ENCODE data around the gene KLC1.

The KLC1 gene

DNA sequence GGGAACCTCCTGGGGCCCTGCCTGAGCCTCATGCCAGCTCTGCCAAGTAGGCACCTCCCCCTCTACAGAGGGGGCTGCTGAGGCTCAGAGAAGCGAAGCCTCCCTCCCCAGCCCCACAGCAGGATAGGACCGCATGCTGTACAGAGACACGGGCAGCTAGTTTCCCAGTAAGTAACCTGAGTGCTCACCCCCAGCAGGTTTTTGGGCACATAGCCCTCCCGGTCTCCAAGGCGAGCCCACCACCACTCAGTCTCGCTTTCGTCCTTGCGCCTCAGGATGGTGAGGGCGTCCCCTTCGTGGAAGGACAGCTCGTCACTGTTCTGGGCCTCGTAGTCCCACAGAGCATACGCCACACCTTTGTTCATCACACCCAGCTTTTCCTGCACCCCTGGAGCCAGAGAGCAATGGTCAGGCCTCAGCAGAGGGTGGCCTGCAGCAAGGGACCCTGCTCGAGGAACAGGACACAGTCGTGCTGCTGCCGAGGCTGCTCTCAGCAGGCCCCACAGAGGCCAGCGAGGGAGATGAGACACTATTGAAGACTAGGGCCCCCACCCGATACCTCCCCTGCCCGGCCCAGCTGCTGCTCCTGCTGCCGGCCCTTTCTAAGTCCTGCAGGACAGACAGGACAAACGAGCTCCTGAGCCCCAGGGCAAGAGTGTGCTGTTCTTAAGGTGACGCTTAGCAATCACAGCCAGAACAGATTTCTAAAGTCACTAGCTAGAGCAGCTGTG lies 107.0 kb downstream of the KLC1 start:
- Histone ChIP-seq H3K4me1 (ENCODE audit: control insufficient read depth, insufficient read depth, low read length) (peaks cover 4% of the 10 kb centered on the region), H3K9me3 (ENCODE audit: control insufficient read depth, low read length) (no peaks in the 10 kb centered on the region), H3K36me3 (ENCODE audit: control insufficient read depth, insufficient read depth, low read length, severe bottlenecking) (peaks cover 28% of the 10 kb centered on the region), H3K27me3 (replicated peaks; ENCODE audit: control insufficient read depth, insufficient read depth, low read length) (no peaks in the 10 kb centered on the region), H3K9ac (ENCODE audit: low read length) (no peak overlapping the region), H3K4me3 (ENCODE audit: low read length) (no peak overlapping the region)
- DNase-seq (ENCODE audit: low read depth): no peak

- H3K9me3 ChIP-seq (ENCODE audit: control insufficient read depth, low read length): no peaks in the 10 kb centered on the region
- H3K27me3 ChIP-seq (replicated peaks; ENCODE audit: control insufficient read depth, insufficient read depth, low read length): no peaks in the 10 kb centered on the region
- H3K4me3 ChIP-seq (ENCODE audit: low read length): no peak overlapping the region
- no peak overlapping the region for H3K9ac ChIP-seq (ENCODE audit: low read length)
- H3K36me3 ChIP-seq (ENCODE audit: control insufficient read depth, insufficient read depth, low read length, severe bottlenecking): peaks cover 25% of the 10 kb centered on the region
- DNase-seq (ENCODE audit: low read depth): no peak
- peaks cover 4% of the 10 kb centered on the region for H3K4me1 ChIP-seq (ENCODE audit: control insufficient read depth, insufficient read depth, low read length)
These were observed 107.8 kb downstream of the KLC1 start for GRCh38 chr14:103736546-103737431.

DNA sequence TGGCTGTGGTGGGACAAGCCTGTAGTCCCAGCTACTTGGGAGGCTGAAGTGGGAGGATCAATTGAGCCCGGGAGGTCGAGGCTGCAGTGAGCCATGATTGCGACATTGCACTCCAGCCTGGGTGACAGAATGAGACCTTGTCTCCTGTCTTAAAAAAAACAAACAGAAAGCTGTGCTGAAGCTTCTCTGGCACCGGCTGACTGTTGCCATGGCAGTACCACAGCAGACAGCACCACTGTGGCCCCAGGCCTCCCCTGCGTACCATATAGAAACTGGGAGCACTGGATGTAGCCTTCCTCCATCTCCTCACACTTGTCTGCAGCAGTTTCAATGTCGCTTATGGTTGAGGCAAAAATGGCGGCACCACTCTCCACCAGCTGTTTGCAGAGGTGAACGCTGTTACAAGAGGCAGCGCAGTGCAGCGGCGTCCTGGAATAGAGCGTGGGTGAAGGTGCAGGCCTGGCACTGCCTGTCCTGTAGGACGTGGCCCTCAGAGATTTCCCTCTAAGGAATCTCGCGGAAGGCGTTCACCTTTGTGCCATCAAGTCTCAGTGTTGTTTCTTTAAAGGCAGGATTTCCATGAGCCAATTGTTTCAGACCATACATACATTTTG lies 108.5 kb downstream of the KLC1 start:
- no peak for DNase-seq (ENCODE audit: low read depth)
- H3K27me3 ChIP-seq (replicated peaks; ENCODE audit: control insufficient read depth, insufficient read depth, low read length): no peaks in the 10 kb centered on the region
- no peak overlapping the region for H3K9ac ChIP-seq (ENCODE audit: low read length)
- H3K9me3 ChIP-seq (ENCODE audit: control insufficient read depth, low read length): no peaks in the 10 kb centered on the region
- peaks cover 20% of the 10 kb centered on the region for H3K36me3 ChIP-seq (ENCODE audit: control insufficient read depth, insufficient read depth, low read length, severe bottlenecking)
- H3K4me3 ChIP-seq (ENCODE audit: low read length): no peak overlapping the region
- H3K4me1 ChIP-seq (ENCODE audit: control insufficient read depth, insufficient read depth, low read length): peaks cover 4% of the 10 kb centered on the region

DNA sequence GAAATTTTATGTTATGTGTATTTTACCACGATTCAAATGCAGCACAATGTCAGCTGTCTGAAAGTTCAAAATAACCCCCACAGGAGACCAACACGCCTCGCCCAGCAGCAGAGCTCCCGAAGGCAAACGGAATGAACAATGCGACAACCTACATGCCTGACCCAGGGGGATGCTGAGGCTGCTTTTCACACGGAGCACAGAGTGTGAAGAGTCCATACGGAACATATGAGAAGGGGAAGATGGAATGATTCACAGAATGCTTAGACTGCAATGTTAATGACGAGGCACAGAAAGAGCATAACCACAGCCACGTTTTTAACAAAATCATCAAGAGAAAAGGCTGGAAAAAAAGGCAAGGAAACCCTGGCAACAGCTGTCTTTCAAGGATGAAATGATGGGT lies 109.2 kb downstream of the KLC1 start:
- H3K27me3 ChIP-seq (replicated peaks; ENCODE audit: control insufficient read depth, insufficient read depth, low read length): no peaks in the 10 kb centered on the region
- no peak overlapping the region for H3K4me3 ChIP-seq (ENCODE audit: low read length)
- peaks cover 4% of the 10 kb centered on the region for H3K4me1 ChIP-seq (ENCODE audit: control insufficient read depth, insufficient read depth, low read length)
- no peak overlapping the region for H3K9ac ChIP-seq (ENCODE audit: low read length)
- H3K9me3 ChIP-seq (ENCODE audit: control insufficient read depth, low read length): no peaks in the 10 kb centered on the region
- H3K36me3 ChIP-seq (ENCODE audit: control insufficient read depth, insufficient read depth, low read length, severe bottlenecking): peaks cover 13% of the 10 kb centered on the region
- DNase-seq (ENCODE audit: low read depth): no peak

DNA sequence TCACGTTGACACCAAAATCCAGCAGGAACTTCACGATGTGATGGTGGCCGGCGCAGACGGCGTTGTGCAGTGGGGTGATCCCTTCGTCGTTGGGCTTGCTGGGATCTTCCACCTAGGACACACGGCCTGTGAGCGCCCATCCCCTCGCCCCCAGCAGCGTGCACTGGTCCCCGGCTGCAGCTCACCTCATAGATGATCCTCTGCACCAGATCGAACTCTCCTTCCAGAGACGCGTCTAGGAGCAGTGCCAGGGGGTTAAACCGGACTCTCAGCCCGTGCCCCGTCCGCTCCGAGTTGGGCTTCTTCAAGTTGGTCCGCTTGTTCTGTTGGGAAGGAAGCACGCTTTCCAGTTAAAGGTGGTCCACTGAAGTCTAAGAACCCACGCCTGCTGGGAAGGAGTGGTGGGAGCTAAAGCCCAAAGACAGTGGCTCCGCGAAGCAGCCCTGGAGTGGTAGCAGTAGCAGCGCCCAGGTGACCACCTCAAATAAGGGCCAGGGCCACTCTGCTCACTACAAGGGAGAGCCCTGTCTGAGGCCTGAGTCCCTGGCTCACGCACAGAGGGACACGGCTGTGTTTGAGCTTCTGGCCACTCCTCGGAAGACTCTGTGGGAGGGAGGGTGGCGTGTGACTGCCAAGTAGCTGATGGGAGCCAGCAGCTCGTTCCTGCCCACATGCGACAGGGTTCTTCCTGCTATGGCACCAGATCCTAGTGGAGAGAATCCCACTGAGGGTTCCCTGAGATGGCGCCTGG lies 109.9 kb downstream of the KLC1 start:
- Histone ChIP-seq H3K9ac (ENCODE audit: low read length) (no peak overlapping the region), H3K9me3 (ENCODE audit: control insufficient read depth, low read length) (no peaks in the 10 kb centered on the region), H3K4me3 (ENCODE audit: low read length) (no peak overlapping the region), H3K36me3 (ENCODE audit: control insufficient read depth, insufficient read depth, low read length, severe bottlenecking) (peaks cover 6% of the 10 kb centered on the region), H3K27me3 (replicated peaks; ENCODE audit: control insufficient read depth, insufficient read depth, low read length) (no peaks in the 10 kb centered on the region), H3K4me1 (ENCODE audit: control insufficient read depth, insufficient read depth, low read length) (peaks cover 4% of the 10 kb centered on the region)
- DNase-seq (ENCODE audit: low read depth): no peak

DNA sequence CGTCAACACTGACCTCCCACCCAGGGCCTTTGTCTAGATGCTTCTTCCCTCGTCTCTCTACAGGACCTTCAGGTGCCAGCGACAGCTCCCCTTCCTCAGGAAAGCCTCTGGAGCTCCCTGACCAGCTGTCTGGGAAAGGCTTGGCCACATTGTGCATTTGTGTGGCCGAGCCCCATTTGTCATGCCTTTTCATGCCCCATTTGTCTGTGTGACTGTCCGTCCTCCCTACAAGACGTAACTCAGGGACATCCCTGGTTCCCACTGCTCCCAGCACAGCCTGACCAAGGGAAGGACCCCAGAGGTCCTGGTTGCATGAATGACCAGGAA lies 110.4 kb downstream of the KLC1 start:
- no peaks in the 10 kb centered on the region for H3K9me3 ChIP-seq (ENCODE audit: control insufficient read depth, low read length)
- DNase-seq (ENCODE audit: low read depth): no peak

DNA sequence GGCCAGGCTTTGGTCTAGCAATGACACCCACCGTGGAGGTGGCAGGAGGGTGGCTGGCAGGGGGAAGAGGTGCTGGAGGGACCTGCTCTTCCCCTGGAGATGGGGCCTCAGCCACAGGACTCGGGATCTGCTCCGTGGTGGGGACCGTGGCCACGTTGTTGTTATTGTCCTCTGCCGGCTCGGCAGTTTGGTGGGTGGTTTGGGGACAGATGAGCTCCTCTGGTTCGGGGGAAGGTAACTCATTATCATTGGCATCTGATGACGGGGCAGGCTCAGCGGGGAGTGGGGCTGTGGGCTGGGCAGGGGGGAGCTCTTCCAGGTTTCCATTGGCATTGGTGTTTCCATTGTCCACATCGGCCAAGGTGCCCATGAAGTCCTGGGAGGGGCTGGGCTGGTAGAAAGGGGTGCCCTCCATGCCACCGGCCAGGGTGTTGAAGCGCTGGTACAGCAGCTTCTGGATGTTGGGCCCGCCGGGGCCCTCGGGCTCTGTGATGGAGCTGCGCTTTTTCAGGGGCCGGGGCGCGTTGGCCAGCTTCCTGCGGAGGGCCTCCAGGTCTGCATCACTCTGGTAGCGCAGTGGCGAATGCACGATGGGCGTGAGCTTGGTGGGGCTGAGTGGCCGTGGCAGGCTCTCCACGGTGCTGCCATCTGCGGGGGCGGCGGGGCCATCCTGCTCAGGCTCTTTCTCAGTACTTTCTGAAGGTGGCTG lies 110.9 kb downstream of the KLC1 start:
- Histone ChIP-seq H3K4me3 (ENCODE audit: low read length) (no peak overlapping the region), H3K27me3 (replicated peaks; ENCODE audit: control insufficient read depth, insufficient read depth, low read length) (no peaks in the 10 kb centered on the region), H3K4me1 (ENCODE audit: control insufficient read depth, insufficient read depth, low read length) (peaks cover 4% of the 10 kb centered on the region), H3K9me3 (ENCODE audit: control insufficient read depth, low read length) (no peaks in the 10 kb centered on the region), H3K9ac (ENCODE audit: low read length) (no peak overlapping the region), H3K36me3 (ENCODE audit: control insufficient read depth, insufficient read depth, low read length, severe bottlenecking) (no peaks in the 10 kb centered on the region)
- DNase-seq (ENCODE audit: low read depth): no peak

More for the DNA sequence above, 110.4 kb downstream of the KLC1 start:
- H3K36me3 ChIP-seq (ENCODE audit: control insufficient read depth, insufficient read depth, low read length, severe bottlenecking): peaks cover under 1% of the 10 kb centered on the region
- H3K4me1 ChIP-seq (ENCODE audit: control insufficient read depth, insufficient read depth, low read length): peaks cover 4% of the 10 kb centered on the region
- H3K9ac ChIP-seq (ENCODE audit: low read length): no peak overlapping the region
- H3K27me3 ChIP-seq (replicated peaks; ENCODE audit: control insufficient read depth, insufficient read depth, low read length): no peaks in the 10 kb centered on the region
- no peak overlapping the region for H3K4me3 ChIP-seq (ENCODE audit: low read length)

GRCh38 chr14:103740991-103741689 lies 112.1 kb downstream of the KLC1 start:
- Histone ChIP-seq H3K36me3 (ENCODE audit: control insufficient read depth, insufficient read depth, low read length, severe bottlenecking) (no peaks in the 10 kb centered on the region), H3K4me1 (ENCODE audit: control insufficient read depth, insufficient read depth, low read length) (peaks cover 4% of the 10 kb centered on the region), H3K4me3 (ENCODE audit: low read length) (no peak overlapping the region), H3K9ac (ENCODE audit: low read length) (no peak overlapping the region), H3K9me3 (ENCODE audit: control insufficient read depth, low read length) (no peaks in the 10 kb centered on the region), H3K27me3 (replicated peaks; ENCODE audit: control insufficient read depth, insufficient read depth, low read length) (no peaks in the 10 kb centered on the region)
- DNase-seq (ENCODE audit: low read depth): peak; percentile 3

DNA sequence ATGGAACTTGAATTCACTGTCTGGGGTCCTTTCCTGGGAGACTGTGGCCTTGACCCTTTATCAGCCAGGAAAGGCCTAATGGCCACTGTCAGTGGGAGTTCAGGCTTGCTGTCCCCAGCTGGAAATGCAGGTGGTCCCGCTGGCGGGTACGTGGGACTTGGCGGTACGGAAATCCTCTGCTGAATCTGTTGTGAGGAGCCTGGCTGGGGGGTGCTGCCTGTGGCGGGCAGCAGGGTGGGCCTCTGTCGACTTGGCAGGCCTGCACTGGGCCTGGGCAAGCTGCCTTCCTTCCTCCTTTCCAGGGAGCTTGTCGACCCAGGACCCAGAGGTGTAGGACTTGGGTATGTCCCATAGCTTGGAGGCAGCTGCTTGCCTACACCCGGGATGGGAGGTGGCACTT lies 112.9 kb downstream of the KLC1 start:
- Histone ChIP-seq H3K36me3 (ENCODE audit: control insufficient read depth, insufficient read depth, low read length, severe bottlenecking) (no peaks in the 10 kb centered on the region), H3K4me1 (ENCODE audit: control insufficient read depth, insufficient read depth, low read length) (peaks cover 3% of the 10 kb centered on the region)
- DNase-seq (ENCODE audit: low read depth): no peak

GRCh38 chr14:103742499-103743255 lies 113.7 kb downstream of the KLC1 start:
- no peak overlapping the region for H3K9ac ChIP-seq (ENCODE audit: low read length)
- no peaks in the 10 kb centered on the region for H3K36me3 ChIP-seq (ENCODE audit: control insufficient read depth, insufficient read depth, low read length, severe bottlenecking)
- H3K27me3 ChIP-seq (replicated peaks; ENCODE audit: control insufficient read depth, insufficient read depth, low read length): no peaks in the 10 kb centered on the region
- no peaks in the 10 kb centered on the region for H3K4me1 ChIP-seq (ENCODE audit: control insufficient read depth, insufficient read depth, low read length)
- no peaks in the 10 kb centered on the region for H3K9me3 ChIP-seq (ENCODE audit: control insufficient read depth, low read length)
- no peak overlapping the region for H3K4me3 ChIP-seq (ENCODE audit: low read length)
- DNase-seq (ENCODE audit: low read depth): no peak

More for the DNA sequence above, 112.9 kb downstream of the KLC1 start:
- Histone ChIP-seq H3K9ac (ENCODE audit: low read length) (no peak overlapping the region), H3K27me3 (replicated peaks; ENCODE audit: control insufficient read depth, insufficient read depth, low read length) (no peaks in the 10 kb centered on the region), H3K9me3 (ENCODE audit: control insufficient read depth, low read length) (no peaks in the 10 kb centered on the region), H3K4me3 (ENCODE audit: low read length) (no peak overlapping the region)

All from adipocyte (in vitro differentiated cells).